Heart right ventricle (tissue), 16 donors: ENCODE measurements around the gene MARCHF9. TPM values are rescaled to one million over a fixed set of nuclear protein-coding genes. Genes with fewer than 3 reads are reported as not detected.

Experiments used
- ATAC-seq, 8 donors: fragments of 200-7000 bp; cut with Tn5 transposase; one replicate each; pipeline ENCODE4 v1.9.1; 2020; ENCODE audit warnings: mild to moderate bottlenecking in 8 of 8, moderate library complexity in 8 of 8, moderate number of reproducible peaks in 1 of 8
- DNase-seq, 2 donors: peaks; one replicate each; pipeline ENCODE4 v3.0.0-alpha.2; 2020
- H3K27ac ChIP-seq, 10 donors: fragments of 200-600 bp; sonication (generic) in 2 of 10; one replicate each; pipeline versions ENCODE4 v1.5.0 to v1.8.0; 2020 to 2022; ENCODE audit warnings: mild to moderate bottlenecking in 3 of 10
- H3K27me3 ChIP-seq, 7 donors: fragments of 200-600 bp; one replicate each; pipeline ENCODE4 v1.8.0; 2021 to 2022; ENCODE audit warnings: mild to moderate bottlenecking in 2 of 7
- H3K36me3 ChIP-seq, 9 donors: fragments of 200-600 bp; sonication (generic) in 1 of 9; one replicate each; pipeline versions ENCODE4 v1.5.0 to v1.8.0; 2020 to 2022; ENCODE audit warnings: mild to moderate bottlenecking in 2 of 9
- H3K4me1 ChIP-seq, 9 donors: fragments of 200-600 bp; sonication (generic) in 1 of 9; one replicate each; pipeline versions ENCODE4 v1.5.0 to v1.8.0; 2020 to 2022; ENCODE audit warnings: mild to moderate bottlenecking in 4 of 9
- H3K4me3 ChIP-seq, 10 donors: fragments of 200-600 bp; sonication (generic) in 2 of 10; one replicate each; pipeline versions ENCODE4 v1.5.0 to v1.8.0; 2020 to 2022; ENCODE audit warnings: mild to moderate bottlenecking in 7 of 10, moderate library complexity in 2 of 10
- H3K9me3 ChIP-seq, 11 donors: fragments of 200-600 bp in 10 of 11; sonication (generic) in 2 of 11; one replicate each; pipeline versions ENCODE4 v1.5.0 to v1.8.0; 2013 to 2022; ENCODE audit warnings: mild to moderate bottlenecking in 2 of 11, control low read depth in 1 of 11, moderate library complexity in 1 of 11
- WGBS, 2 donors: extraction: QIAGEN DNeasy Blood & Tissue Kit; methylation state at CpG; one replicate each; pipeline ENCODE4 v1.1.7; 2013; ENCODE audit warnings: inconsistent platforms in 1 of 2; 5-methylcytosine and 5-hydroxymethylcytosine counted together
- intact Hi-C, 10 donors: fragments of 100-400 bp; cut with DNase I; formaldehyde crosslinking; loops; one replicate each; pipeline versions ENCODE4 v1.11.1 to v1.14.2; 2022
- polyA plus RNA-seq, 2 donors: library from polyadenylated mRNA; stranded (reverse); fragments of 200-250 nt; gene quantifications; one replicate each; pipeline ENCODE4 v1.2.3, GENCODE V29; 2013
- total RNA-seq, 10 donors: library from RNA; stranded (reverse); fragmentation: NEBNext Ultra II Directional in 3 of 10; extraction: Animal tissue kit (Norgen Biotek cat#: 25700) in 3 of 10; gene quantifications; one replicate each; pipeline versions ENCODE4 v1.2.1 to v1.2.4, GENCODE V29; 2021 to 2023
- TF ChIP-seq, protein P1 (sequence below), 9 donors: fragments of 200-600 bp; sonication (generic) in 2 of 9; IDR thresholded peaks; one replicate each; pipeline versions ENCODE4 v1.5.0 to v1.8.0; 2021 to 2022; ENCODE audit warnings: antibody characterized with exemption in 9 of 9, mild to moderate bottlenecking in 5 of 9, moderate library complexity in 1 of 9
- donor health status: Arrhythmogenic right ventricular cardiomyopathy.
- donor health status: ischemic (EF 13 %, LVEDD 7.1; RV severe dilation, severe dysfunction).
- donor health status: healthy with polysubstance abuse.
- donor health status: DM: no; HTN: yes; CAD: no.
- donor health status: DM: no; HTN: no; CAD: no.
- donor health status: ischemic (EF 25% LVEDD 6.9; RV normal size, moderate dysfunction).
- donor health status: ischemic (EF 25% LVEDD 5.7; RV mildly dilated, moderate dysfunction).
- donor health status: healthy.
- donor health status: DM: yes; HTN: yes; CAD: no.
- donor health status: Ischemic cardiomyopathy.
- donor health status: ischemic (EF 35%, LVEDD 5.7; RV mildly dilated, moderate dysfunction).
- donor health status: nonischemic (EF 11% LVEDD 7.7; RV severe dilation, severe dysfunction).
- donor health status: DM: yes; HTN: yes; CAD: no.
- donor health status: PGD.
- donor health status: ischemic (EF 29% LVEDD 5.4; RV normal size, mild dysfunction).
- donor health status: nonischemic (EF 23%, LVEDD 6.1; RV moderate dilation, normal function).

The MARCHF9 gene
- total and polyA plus RNA-seq, 12 donors: 11.2 to 20.7 (median 13.7) TPM

DNA sequence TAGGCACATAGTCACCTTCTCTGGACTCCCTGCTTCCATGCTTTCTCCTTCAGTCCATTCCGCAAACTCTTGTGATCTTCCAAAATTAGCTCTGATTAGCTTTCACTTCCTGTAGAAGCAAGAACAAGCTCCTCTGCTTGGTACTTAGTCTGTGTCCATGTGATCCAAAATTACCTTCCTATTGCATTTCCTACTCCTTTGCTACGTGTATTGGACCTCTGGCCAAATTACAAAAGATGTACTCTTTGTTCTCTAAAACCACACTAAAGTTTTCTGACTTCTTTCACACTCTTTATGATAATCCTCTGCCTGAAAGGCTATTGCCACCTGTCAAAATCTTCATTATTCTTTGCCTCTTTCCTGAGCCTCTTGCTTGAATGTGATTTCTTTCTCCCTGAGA is 26.9 kb downstream of the MARCHF9 start:
- Histone ChIP-seq H3K4me1 (peaks cover 0 to 38% (median 17%) of the 10 kb centered on the region in 9 donors), H3K4me3 (no peak overlapping the region), H3K36me3 (peaks cover 0 to 46% (median 18%) of the 10 kb centered on the region in 9 donors), H3K27me3 (no peaks in the 10 kb centered on the region), H3K27ac (peak overlapping the region in 2 of 10 donors; percentile 28 to 90), H3K9me3 (no peaks in the 10 kb centered on the region)
- WGBS, 2 donors: 68 to 79% methylated on average over 2 of the region's 2 CpGs
- ATAC-seq: no peak
- TF ChIP-seq, protein P1, sequence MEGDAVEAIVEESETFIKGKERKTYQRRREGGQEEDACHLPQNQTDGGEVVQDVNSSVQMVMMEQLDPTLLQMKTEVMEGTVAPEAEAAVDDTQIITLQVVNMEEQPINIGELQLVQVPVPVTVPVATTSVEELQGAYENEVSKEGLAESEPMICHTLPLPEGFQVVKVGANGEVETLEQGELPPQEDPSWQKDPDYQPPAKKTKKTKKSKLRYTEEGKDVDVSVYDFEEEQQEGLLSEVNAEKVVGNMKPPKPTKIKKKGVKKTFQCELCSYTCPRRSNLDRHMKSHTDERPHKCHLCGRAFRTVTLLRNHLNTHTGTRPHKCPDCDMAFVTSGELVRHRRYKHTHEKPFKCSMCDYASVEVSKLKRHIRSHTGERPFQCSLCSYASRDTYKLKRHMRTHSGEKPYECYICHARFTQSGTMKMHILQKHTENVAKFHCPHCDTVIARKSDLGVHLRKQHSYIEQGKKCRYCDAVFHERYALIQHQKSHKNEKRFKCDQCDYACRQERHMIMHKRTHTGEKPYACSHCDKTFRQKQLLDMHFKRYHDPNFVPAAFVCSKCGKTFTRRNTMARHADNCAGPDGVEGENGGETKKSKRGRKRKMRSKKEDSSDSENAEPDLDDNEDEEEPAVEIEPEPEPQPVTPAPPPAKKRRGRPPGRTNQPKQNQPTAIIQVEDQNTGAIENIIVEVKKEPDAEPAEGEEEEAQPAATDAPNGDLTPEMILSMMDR (IDR thresholded peaks at IDR 0.05): no peak
- intact Hi-C loops: loop anchor here in 5 of 10 donors (1.0 to 5.0 kb wide), 3 partner anchors 123 to 126 kb away; no protein-coding TSS in a partner anchor
- no peak for DNase-seq

DNA sequence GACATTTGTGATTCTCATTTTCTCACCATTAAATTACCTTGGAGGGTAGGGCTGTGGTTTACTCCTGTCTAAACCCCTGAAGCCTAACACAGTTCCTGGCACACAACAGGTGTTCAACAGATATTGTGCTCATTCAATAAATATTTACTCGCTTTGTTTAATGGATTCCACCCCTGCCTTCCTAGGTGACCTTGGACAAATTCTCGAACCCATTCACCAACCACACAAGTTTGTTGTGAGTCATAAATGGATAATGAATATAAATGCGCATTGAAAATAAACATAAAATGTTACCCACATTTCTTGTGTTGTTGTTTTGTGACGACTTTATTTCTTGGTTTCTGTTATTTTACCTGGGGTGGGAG is 27.3 kb downstream of the MARCHF9 start:
- intact Hi-C loops: loop anchor here in 5 of 10 donors (1.0 to 5.0 kb wide), 3 partner anchors 123 to 125 kb away; no protein-coding TSS in a partner anchor
- ATAC-seq (peak in 1 of 8 donors; percentile 3), DNase-seq (no peak)
- Histone ChIP-seq H3K4me3 (peak overlapping the region in 8 of 10 donors; percentile 64 to 99 (median 90)), H3K27ac (peak overlapping the region in 5 of 10 donors; percentile 6 to 90 (median 28)), H3K27me3 (no peaks in the 10 kb centered on the region), H3K4me1 (peaks cover 0 to 38% (median 17%) of the 10 kb centered on the region in 9 donors), H3K9me3 (no peaks in the 10 kb centered on the region), H3K36me3 (peaks cover 0 to 46% (median 22%) of the 10 kb centered on the region in 9 donors)
- WGBS, 2 donors: 22 to 28% methylated on average over 4 of the region's 4 CpGs
- TF ChIP-seq, protein P1 (IDR thresholded peaks at IDR 0.05): no peak

DNA sequence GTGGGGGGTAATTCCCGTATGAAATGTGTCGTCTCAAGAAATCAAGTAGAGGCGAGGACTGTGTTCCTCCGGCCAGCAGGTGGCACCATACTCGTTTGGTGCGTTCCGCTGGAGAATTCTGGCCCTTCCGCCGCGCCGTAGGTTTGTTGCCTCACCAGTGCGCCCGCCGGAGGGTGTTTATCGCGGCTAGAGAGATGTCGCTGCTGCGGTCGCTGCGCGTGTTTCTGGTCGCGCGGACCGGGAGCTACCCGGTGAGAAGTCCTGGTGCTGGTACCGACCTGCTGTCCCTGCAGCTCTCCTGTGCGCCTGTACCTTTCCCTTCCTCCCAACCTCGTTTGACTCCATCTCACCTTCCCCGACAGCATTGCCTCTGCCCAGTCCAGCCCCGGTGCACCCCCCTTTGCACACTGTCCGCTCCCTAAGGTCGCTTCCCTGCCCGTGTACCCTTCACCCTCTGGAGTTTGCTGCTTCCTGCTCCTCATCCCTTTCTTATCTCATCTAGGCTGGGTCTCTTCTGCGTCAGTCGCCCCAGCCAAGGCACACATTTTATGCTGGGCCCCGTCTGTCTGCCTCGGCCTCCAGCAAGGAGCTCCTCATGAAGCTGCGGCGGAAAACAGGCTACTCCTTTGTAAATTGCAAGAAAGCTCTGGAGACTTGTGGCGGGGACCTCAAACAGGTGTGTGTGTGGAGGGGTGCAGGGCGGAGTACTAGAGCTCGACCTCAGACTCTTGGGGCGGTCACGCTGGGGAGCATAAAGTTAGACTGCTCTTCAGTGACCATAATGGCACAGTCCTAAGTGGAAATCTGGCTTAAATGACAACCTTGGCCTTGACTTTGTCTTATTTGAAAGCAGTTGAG is 27.9 kb downstream of the MARCHF9 start, which contains the start of gene TSFM:
TSFM (plus strand) TSS at position 180 of the 858 bp plus-strand sequence; CDS start at position 195, 15 bp downstream.
- WGBS, 2 donors: 1 to 2% methylated on average over 45 of the region's 45 CpGs
- intact Hi-C loops: loop anchor here in 5 of 10 donors (1.0 to 5.0 kb wide), 3 partner anchors 122 to 124 kb away; no protein-coding TSS in a partner anchor
- peak; percentile 98 to 99 for DNase-seq

DNA sequence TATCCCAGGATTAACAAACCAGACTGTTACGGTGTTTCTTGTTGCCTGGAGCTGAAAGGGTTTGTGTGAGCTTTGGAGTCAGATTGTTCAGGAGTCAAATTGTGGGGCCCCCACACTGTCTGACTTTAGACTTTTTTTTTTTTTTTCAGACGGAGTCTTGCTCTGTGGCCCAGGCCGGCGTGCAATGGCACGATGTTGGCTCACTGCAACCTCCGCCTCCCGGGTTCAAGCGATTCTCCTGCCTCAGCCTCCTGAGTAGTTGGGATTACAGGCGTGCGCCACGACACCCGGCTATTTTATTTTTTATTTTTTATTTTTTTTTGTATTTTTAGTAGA is 28.5 kb downstream of the MARCHF9 start:
- H3K36me3 ChIP-seq: peaks cover 0 to 58% (median 24%) of the 10 kb centered on the region in 9 donors
- H3K4me1 ChIP-seq: peaks cover 0 to 38% (median 17%) of the 10 kb centered on the region in 9 donors
- DNase-seq (no peak), ATAC-seq (no peak)
- no peaks in the 10 kb centered on the region for H3K9me3 ChIP-seq
- peak overlapping the region in 3 of 10 donors; percentile 68 to 90 (median 74) for H3K27ac ChIP-seq
- H3K4me3 ChIP-seq: peak overlapping the region; percentile 64 to 99 (median 90)
- TF ChIP-seq, protein P1 (IDR thresholded peaks at IDR 0.05): no peak
- 82 to 87% methylated on average over 12 of the region's 12 CpGs for WGBS, 2 donors
- intact Hi-C loops: loop anchor here in 4 of 10 donors (2.0 to 5.0 kb wide), 2 partner anchors 121 to 124 kb away; no protein-coding TSS in a partner anchor
- H3K27me3 ChIP-seq: no peaks in the 10 kb centered on the region

More for the DNA sequence above, 27.9 kb downstream of the MARCHF9 start, which contains the start of gene TSFM:
- Histone ChIP-seq H3K36me3 (peaks cover 0 to 52% (median 24%) of the 10 kb centered on the region in 9 donors), H3K9me3 (no peaks in the 10 kb centered on the region), H3K4me3 (peak within 1 kb of the TSS; percentile 64 to 99 (median 90)), H3K27me3 (no peaks in the 10 kb centered on the region), H3K27ac (peak within 1 kb of the TSS in 9 of 10 donors; percentile 6 to 90 (median 68)), H3K4me1 (peaks cover 0 to 38% (median 17%) of the 10 kb centered on the region in 9 donors)
- TF ChIP-seq, protein P1 (IDR thresholded peaks at IDR 0.05): peak; percentile 86 to 96 (median 93)
- peak; percentile 91 to 97 (median 92) for ATAC-seq
